OCI-LY3 (cell line): ENCODE data around the gene FANCB.

Source experiments
- H2AFZ ChIP-seq: fragments of 200-600, 300-600 bp; shearing (Covaris generic); 2 replicates; pipeline ENCODE4 v1.6.0; 2014; ENCODE audit warnings: antibody characterized with exemption, low read depth, low read length
- H3K27ac ChIP-seq: fragments of 200-600, 300-600 bp; sonication (generic); 2 replicates; pipeline ENCODE4 v1.5.1; 2014; ENCODE audit warnings: mild to moderate bottlenecking, low read length, moderate library complexity, mixed read lengths
- H3K27me3 ChIP-seq: fragments of 200-600, 300-600 bp; sonication (generic); 2 replicates; pipeline ENCODE4 v1.6.1; 2014; ENCODE audit warnings: low read depth, low read length, mixed read lengths
- H3K36me3 ChIP-seq: fragments of 200-600, 300-600 bp; sonication (generic); replicated peaks from 2 replicates; pipeline ENCODE3; 2014; ENCODE audit warnings: low read depth, low read length, mixed read lengths
- H3K4me1 ChIP-seq: fragments of 300-600, 200-600 bp; sonication (generic); 2 replicates; pipeline ENCODE4 v1.6.1; 2014; ENCODE audit warnings: low read length, mixed read lengths
- H3K4me2 ChIP-seq: fragments of 200-600, 300-600 bp; sonication (generic); 2 replicates; pipeline ENCODE4 v1.6.1; 2014; ENCODE audit warnings: low read length, mixed read lengths
- H3K4me3 ChIP-seq: fragments of 300-600, 200-600 bp; sonication (generic); 2 replicates; pipeline ENCODE4 v1.5.1; 2014; ENCODE audit warnings: antibody characterized with exemption, mild to moderate bottlenecking, low read length, moderate library complexity
- H3K79me2 ChIP-seq: fragments of 300-600, 200-600 bp; shearing (Covaris generic); 2 replicates; pipeline ENCODE4 v1.6.1; 2014; ENCODE audit warnings: mild to moderate bottlenecking, low read length, mixed read lengths
- H3K9ac ChIP-seq: fragments of 300-600, 200-600 bp; shearing (Covaris generic); 2 replicates; pipeline ENCODE4 v1.6.0; 2014; ENCODE audit warnings: mild to moderate bottlenecking, low read length, moderate library complexity
- H3K9me3 ChIP-seq: fragments of 200-600, 300-600 bp; shearing (Covaris generic); 2 replicates; pipeline ENCODE4 v1.6.1; 2014; ENCODE audit warnings: low read length, mixed read lengths; ENCODE audit not compliant: insufficient read depth
- H4K20me1 ChIP-seq: fragments of 200-600, 300-600 bp; sonication (generic); 2 replicates; pipeline ENCODE4 v1.6.1; 2016; ENCODE audit warnings: low read length, mixed read lengths; ENCODE audit not compliant: insufficient read depth
- EZH2phosphoT487 ChIP-seq: fragments of 200-600 bp; shearing (Covaris generic); IDR thresholded peaks from 2 replicates; pipeline ENCODE4 v1.6.1; 2018; ENCODE audit warnings: antibody characterized with exemption, mixed run types, low read depth
- TF ChIP-seq, protein P1 (sequence below): fragments of 200-600, 300-600 bp; sonication (generic); IDR thresholded peaks from 2 replicates; pipeline ENCODE4 v1.5.1; 2014; ENCODE audit warnings: antibody characterized with exemption, low read length, low read depth

The FANCB gene

DNA sequence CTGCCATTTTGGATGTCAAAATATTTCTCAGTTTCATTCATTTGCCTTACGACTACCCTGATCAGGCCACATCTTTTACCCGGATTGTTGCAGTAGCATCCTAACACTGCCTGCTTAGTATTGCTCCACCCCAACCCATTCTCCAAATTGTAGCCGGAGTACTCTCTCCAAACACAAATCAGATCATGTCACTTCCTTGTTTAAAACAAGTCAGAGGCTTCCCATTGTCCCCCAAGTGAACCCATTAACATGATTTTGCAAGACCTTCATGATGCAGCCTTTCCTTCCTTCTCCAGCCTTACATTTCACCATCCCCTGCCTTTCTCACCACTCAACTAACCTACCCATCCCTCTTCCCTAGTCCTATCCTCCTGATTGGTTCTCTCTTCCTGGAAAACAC, 53.1 kb downstream of the FANCB start:
- H3K9me3 ChIP-seq, result no peaks in the 10 kb centered on the region
- no peak overlapping the region for H2AFZ ChIP-seq
- H3K36me3 ChIP-seq, result no peaks in the 10 kb centered on the region
- no peaks in the 10 kb centered on the region for H3K27me3 ChIP-seq
- no peak overlapping the region for H3K27ac ChIP-seq
- no peak overlapping the region for H3K4me2 ChIP-seq
- no peaks in the 10 kb centered on the region for H3K79me2 ChIP-seq
- no peak overlapping the region for H3K4me3 ChIP-seq
- no peaks in the 10 kb centered on the region for H4K20me1 ChIP-seq
- H3K9ac ChIP-seq, result no peak overlapping the region
- TF ChIP-seq EZH2phosphoT487, result no peak
- TF ChIP-seq, protein P1, sequence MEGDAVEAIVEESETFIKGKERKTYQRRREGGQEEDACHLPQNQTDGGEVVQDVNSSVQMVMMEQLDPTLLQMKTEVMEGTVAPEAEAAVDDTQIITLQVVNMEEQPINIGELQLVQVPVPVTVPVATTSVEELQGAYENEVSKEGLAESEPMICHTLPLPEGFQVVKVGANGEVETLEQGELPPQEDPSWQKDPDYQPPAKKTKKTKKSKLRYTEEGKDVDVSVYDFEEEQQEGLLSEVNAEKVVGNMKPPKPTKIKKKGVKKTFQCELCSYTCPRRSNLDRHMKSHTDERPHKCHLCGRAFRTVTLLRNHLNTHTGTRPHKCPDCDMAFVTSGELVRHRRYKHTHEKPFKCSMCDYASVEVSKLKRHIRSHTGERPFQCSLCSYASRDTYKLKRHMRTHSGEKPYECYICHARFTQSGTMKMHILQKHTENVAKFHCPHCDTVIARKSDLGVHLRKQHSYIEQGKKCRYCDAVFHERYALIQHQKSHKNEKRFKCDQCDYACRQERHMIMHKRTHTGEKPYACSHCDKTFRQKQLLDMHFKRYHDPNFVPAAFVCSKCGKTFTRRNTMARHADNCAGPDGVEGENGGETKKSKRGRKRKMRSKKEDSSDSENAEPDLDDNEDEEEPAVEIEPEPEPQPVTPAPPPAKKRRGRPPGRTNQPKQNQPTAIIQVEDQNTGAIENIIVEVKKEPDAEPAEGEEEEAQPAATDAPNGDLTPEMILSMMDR, result no peak
- H3K4me1 ChIP-seq, result no peaks in the 10 kb centered on the region

DNA sequence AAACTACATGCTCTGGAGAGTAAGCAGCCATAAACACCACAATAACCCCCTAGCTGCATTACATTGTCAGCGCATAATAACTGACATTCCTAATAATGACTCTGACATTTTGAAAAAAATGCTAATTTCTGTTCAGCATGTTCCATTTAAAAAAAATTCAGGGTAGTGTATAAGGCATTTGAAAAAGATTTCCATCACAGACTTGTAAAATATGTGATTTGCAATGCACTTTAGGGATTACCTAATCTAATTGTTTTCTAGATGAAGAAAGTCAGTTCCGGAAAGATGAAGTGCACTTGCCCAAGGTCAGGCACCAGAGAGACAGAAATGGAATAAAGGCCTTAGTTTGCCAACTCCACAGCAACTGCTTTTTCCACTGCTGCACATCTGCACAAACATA, 55.3 kb downstream of the FANCB start:
- H3K4me1 ChIP-seq, result no peaks in the 10 kb centered on the region
- H3K4me2 ChIP-seq, result no peak overlapping the region
- H3K27ac ChIP-seq, result no peak overlapping the region
- H3K79me2 ChIP-seq, result no peaks in the 10 kb centered on the region
- no peak overlapping the region for H2AFZ ChIP-seq
- H3K9ac ChIP-seq, result no peak overlapping the region
- no peaks in the 10 kb centered on the region for H4K20me1 ChIP-seq
- H3K27me3 ChIP-seq, result no peaks in the 10 kb centered on the region
- TF ChIP-seq, protein P1, result no peak
- no peak for TF ChIP-seq EZH2phosphoT487
- no peaks in the 10 kb centered on the region for H3K9me3 ChIP-seq
- no peaks in the 10 kb centered on the region for H3K36me3 ChIP-seq
- no peak overlapping the region for H3K4me3 ChIP-seq

DNA sequence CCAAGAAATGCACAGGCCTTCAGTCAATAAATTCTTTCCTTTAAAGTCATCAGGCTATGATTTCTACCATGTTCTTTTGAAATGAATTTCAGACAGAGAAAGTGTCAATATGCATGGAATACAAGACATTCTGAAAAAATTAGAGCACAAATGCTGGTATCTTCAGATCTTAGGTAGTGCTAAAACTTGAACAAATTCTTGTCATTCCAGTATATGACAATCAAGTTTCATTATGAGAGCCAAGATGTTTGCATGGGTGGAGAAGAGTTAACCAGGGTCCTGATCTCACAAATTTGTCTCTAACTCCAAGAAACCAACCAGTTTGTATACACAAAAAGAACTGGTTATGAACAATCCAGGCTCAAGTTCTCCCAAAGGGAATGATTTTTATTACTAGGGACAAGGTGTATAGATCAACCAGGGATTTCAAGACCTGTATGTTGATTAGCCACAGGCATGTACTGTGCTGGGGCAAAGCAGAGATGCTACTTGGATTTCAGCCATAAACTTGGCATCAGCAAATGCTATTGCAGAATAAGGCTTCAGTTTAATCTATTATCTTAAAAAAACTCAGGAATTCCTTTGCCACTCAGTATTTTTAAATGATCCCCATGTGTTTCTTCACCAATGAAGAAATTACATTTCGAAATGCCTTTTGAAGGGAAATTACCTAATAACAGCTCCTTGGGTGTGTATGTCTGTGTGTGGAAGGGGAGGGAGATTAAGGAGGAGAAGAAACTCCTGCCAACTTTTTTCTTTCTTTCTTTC, 69.7 kb downstream of the FANCB start:
- H4K20me1 ChIP-seq, result no peaks in the 10 kb centered on the region
- H3K9me3 ChIP-seq, result no peaks in the 10 kb centered on the region
- no peak overlapping the region for H3K27ac ChIP-seq
- no peaks in the 10 kb centered on the region for H3K79me2 ChIP-seq
- H3K9ac ChIP-seq, result no peak overlapping the region
- H3K4me2 ChIP-seq, result no peak overlapping the region
- H3K4me3 ChIP-seq, result no peak overlapping the region
- no peaks in the 10 kb centered on the region for H3K27me3 ChIP-seq
- H3K4me1 ChIP-seq, result no peaks in the 10 kb centered on the region
- H3K36me3 ChIP-seq, result no peaks in the 10 kb centered on the region
- H2AFZ ChIP-seq, result no peak overlapping the region
- TF ChIP-seq, protein P1, result no peak
- no peak for TF ChIP-seq EZH2phosphoT487

DNA sequence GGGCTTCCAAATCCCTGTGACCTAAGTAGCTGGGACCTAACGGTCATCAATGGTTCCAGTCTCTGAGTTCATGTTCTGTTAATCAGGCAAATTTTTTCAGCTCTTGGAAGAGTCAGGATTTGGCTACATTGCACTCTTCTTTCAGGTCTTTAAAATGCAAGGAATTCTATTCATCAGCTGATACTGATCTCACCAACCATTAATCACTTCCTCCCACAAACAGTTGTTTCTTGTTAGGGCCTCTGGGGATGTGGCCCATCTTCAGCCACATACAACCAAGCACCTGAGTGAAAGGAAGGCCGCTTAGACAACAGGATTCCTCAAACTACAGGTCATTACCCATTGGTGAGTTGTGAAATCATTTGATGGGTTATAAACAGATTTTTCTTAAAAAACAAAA, 71.7 kb downstream of the FANCB start:
- H3K9ac ChIP-seq, result no peak overlapping the region
- TF ChIP-seq EZH2phosphoT487, result no peak
- TF ChIP-seq, protein P1, result no peak
- no peak overlapping the region for H3K4me3 ChIP-seq
- no peaks in the 10 kb centered on the region for H3K27me3 ChIP-seq
- no peak overlapping the region for H3K27ac ChIP-seq
- no peak overlapping the region for H2AFZ ChIP-seq
- no peak overlapping the region for H3K4me2 ChIP-seq
- H3K79me2 ChIP-seq, result no peaks in the 10 kb centered on the region
- no peaks in the 10 kb centered on the region for H3K36me3 ChIP-seq
- H4K20me1 ChIP-seq, result no peaks in the 10 kb centered on the region
- no peaks in the 10 kb centered on the region for H3K9me3 ChIP-seq
- no peaks in the 10 kb centered on the region for H3K4me1 ChIP-seq
